ENCODE measurements around the gene ZNF385B. TPM values are rescaled to one million over a fixed set of nuclear protein-coding genes. Genes with fewer than 3 reads are reported as not detected.

The ZNF385B gene
- total RNA-seq, 4 donors from 2014 or later = 9.7 to 24.9 (median 11.4) TPM

DNA sequence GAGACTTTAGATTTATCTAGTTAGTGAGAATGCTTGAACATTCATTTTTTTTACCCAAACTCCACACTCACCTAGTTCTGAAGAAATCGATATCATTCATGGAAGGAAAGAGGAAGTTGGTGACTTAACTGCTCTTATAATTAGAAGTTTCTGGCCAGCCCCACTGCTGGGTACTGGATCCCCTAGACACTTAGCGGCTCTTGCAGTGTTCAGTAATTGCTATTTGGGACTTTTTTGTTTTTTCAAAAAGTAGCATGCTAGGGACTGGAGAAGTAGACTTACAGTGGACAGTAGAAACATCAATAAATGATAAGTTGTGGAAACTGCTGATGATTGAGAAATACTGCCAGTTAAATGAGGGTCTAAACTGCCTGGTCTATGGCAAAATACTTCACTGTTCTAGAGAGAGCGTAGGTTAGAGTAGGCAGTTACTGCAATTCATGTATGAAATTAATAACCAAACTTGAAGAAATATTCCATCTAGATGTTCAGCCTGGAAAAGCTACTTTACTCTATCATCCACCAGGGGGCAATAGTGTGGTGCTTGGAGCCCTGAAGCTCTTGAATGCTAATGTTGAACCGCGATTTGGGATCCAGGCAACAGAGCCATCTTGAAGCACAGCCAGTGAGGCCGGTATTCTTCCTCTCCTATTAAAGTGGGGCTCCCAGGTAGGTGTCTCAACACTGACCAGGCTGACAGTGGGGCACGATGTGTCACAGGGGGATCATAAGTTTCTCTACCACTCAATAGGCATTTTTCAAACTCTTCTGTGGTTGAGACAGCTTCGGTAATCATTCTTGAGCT lies 450.7 kb downstream of the ZNF385B start:
- Histone ChIP-seq H3K9me3 (no peaks in the 10 kb centered on the region), H3K27me3 (no peaks in the 10 kb centered on the region), H3K36me3 (no peaks in the 10 kb centered on the region), H3K4me1 (no peaks in the 10 kb centered on the region), H3K4me3 (no peak overlapping the region), H3K27ac (no peak overlapping the region)
- intact Hi-C loops (cut with DNase I; ENCODE audit: low total_unique reads) (loop anchor here (1.0 to 5.0 kb wide), 2 partner anchors 193 to 341 kb away; no protein-coding TSS in a partner anchor), in situ Hi-C loops (cut with MboI; ENCODE audit: low sequenced_read_pairs in 4 of 4) (loop anchor here in 1 of 4 donors (25.0 kb wide), 1 partner anchor 198 kb away; no protein-coding TSS in a partner anchor)
- DNase-seq = peak in 1 of 2 donors; percentile 27
- peak; percentile 19 to 78 for ATAC-seq
- TF ChIP-seq, protein P1, sequence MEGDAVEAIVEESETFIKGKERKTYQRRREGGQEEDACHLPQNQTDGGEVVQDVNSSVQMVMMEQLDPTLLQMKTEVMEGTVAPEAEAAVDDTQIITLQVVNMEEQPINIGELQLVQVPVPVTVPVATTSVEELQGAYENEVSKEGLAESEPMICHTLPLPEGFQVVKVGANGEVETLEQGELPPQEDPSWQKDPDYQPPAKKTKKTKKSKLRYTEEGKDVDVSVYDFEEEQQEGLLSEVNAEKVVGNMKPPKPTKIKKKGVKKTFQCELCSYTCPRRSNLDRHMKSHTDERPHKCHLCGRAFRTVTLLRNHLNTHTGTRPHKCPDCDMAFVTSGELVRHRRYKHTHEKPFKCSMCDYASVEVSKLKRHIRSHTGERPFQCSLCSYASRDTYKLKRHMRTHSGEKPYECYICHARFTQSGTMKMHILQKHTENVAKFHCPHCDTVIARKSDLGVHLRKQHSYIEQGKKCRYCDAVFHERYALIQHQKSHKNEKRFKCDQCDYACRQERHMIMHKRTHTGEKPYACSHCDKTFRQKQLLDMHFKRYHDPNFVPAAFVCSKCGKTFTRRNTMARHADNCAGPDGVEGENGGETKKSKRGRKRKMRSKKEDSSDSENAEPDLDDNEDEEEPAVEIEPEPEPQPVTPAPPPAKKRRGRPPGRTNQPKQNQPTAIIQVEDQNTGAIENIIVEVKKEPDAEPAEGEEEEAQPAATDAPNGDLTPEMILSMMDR (IDR thresholded peaks at IDR 0.05 in 4 of 5, conservative IDR thresholded peaks at IDR 0.05 in 1 of 5) = peak; percentile 38 to 73 (median 51)
- TF ChIP-seq POLR2A (IDR thresholded peaks at IDR 0.05) = no peak

DNA sequence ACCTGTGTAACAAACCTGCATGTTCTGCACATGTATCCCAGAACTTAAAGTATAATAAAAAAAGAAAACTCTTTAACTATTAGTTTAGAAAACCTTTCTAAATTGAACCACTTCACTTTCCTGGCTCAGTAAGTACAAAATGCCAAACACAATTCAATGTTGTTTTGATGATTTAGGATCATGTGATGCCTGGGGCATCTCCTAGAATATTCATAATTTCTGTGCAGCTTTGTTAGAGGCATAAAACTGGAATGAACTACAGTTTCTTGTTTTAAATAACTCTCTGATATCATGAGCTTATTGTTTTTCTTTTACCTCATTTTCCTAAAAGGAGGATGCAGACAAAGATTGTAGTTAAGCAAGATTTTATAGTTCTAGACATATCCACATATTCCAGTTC lies 457.8 kb downstream of the ZNF385B start:
- Histone ChIP-seq H3K27ac (no peak overlapping the region), H3K4me1 (no peaks in the 10 kb centered on the region), H3K4me3 (no peak overlapping the region), H3K9me3 (no peaks in the 10 kb centered on the region), H3K27me3 (no peaks in the 10 kb centered on the region), H3K36me3 (no peaks in the 10 kb centered on the region)
- intact Hi-C loops (cut with DNase I; ENCODE audit: low total_unique reads) (no loop called here), in situ Hi-C loops (cut with MboI; ENCODE audit: low sequenced_read_pairs in 4 of 4) (loop anchor here in 1 of 4 donors (25.0 kb wide), 1 partner anchor 191 kb away; no protein-coding TSS in a partner anchor)
- no peak for TF ChIP-seq POLR2A (IDR thresholded peaks at IDR 0.05)
- TF ChIP-seq, protein P1 (IDR thresholded peaks at IDR 0.05 in 4 of 5, conservative IDR thresholded peaks at IDR 0.05 in 1 of 5) = no peak
- no peak for ATAC-seq
- no peak for DNase-seq

DNA sequence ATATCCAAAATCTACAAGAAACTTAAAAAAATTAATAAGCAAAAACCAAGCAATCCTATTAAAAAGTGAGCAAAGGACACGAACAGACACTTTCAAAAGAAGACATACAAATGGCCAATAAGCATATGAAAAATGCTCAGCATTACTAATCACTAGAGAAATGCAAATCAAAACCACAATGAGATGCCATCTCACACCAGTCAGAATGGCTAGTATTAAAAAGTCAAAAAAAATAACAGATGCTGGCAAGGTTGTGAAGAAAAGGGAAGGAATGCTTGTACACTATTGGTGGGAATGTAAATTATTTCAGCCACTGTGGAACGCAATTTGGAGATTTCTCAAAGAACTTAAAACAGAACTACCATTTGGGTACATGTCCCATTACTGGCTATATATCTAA lies 467.9 kb downstream of the ZNF385B start:
- TF ChIP-seq, protein P1 (IDR thresholded peaks at IDR 0.05 in 4 of 5, conservative IDR thresholded peaks at IDR 0.05 in 1 of 5) = no peak
- TF ChIP-seq POLR2A (IDR thresholded peaks at IDR 0.05) = no peak
- intact Hi-C loops (cut with DNase I; ENCODE audit: low total_unique reads) = no loop called here
- no peaks in the 10 kb centered on the region for H3K9me3 ChIP-seq
- ATAC-seq (no peak), DNase-seq (no peak)
- H3K36me3 ChIP-seq = no peaks in the 10 kb centered on the region
- no peaks in the 10 kb centered on the region for H3K27me3 ChIP-seq
- H3K27ac ChIP-seq = no peak overlapping the region
- H3K4me3 ChIP-seq = no peak overlapping the region
- in situ Hi-C loops (cut with MboI; ENCODE audit: low sequenced_read_pairs in 4 of 4) = no loop called here
- no peaks in the 10 kb centered on the region for H3K4me1 ChIP-seq

MicroRNA genes within 50 kb of the gene (microRNA counts, 767-probe panel; counts per million panel counts)
- 356 to 448 counts per million in 2 donors for microRNA hsa-miR-1258

Small RNAs within 50 kb of the gene (microRNA-seq; reads per million reads assigned to microRNA genes)
- gene MIR1258 (ENCODE audit: borderline replicate concordance in 2 of 2) = 0 to 1.2 reads per million in 2 donors

Other genes starting within 250 kb of the ZNF385B start
- 10 to 100 TPM in 3 of 4 donors, 1 to 10 TPM in 1; 9.7 to 15.6 (median 12.8) TPM for gene CWC22, start 145.7 kb upstream of the ZNF385B start, total RNA-seq